IMR-90 (cell line): ENCODE results near the gene AQP12A.

Experiments used
- CTCF ChIP-seq: conservative IDR thresholded peaks from 2 replicates; pipeline ENCODE4 v1.5.1; 2012; ENCODE audit warnings: mild to moderate bottlenecking, low read depth, low read length, improper control_type of control experiment
- MAFK ChIP-seq: IDR thresholded peaks from 2 replicates; pipeline ENCODE4 v1.6.1; 2012; ENCODE audit warnings: low read depth, low read length, improper control_type of control experiment
- MXI1 ChIP-seq: IDR thresholded peaks from 2 replicates; pipeline ENCODE4 v1.6.1; 2012; ENCODE audit warnings: low read depth, mild to moderate bottlenecking, low read length, moderate library complexity, borderline replicate concordance
- NFE2L2 ChIP-seq: fragments of 150-350 bp; IDR thresholded peaks from 2 replicates; pipeline ENCODE4 v1.6.1; 2016; ENCODE audit warnings: low read depth, mild to moderate bottlenecking, low read length
- POLR2A ChIP-seq: IDR thresholded peaks from 2 replicates; pipeline ENCODE4 v1.6.1; 2012; ENCODE audit warnings: mild to moderate bottlenecking, low read depth, low read length
- RAD21 ChIP-seq: IDR thresholded peaks from 2 replicates; pipeline ENCODE4 v1.6.1; 2012; ENCODE audit warnings: low read length, improper control_type of control experiment
- SMC3 ChIP-seq: fragments of 150-350 bp; IDR thresholded peaks from 2 replicates; pipeline ENCODE4 v1.6.1; 2016; ENCODE audit warnings: low read depth, mild to moderate bottlenecking, antibody characterized with exemption, low read length, moderate library complexity

GRCh38 chr2:240719676-240720545 is 28.2 kb downstream of the AQP12A start:
- no peak for TF ChIP-seq POLR2A
- TF ChIP-seq CTCF, result no peak
- no peak for TF ChIP-seq MXI1
- TF ChIP-seq RAD21, result no peak
- TF ChIP-seq NFE2L2, result no peak
- no peak for TF ChIP-seq MAFK
- no peak for TF ChIP-seq SMC3
